Measurements from ENCODE around the gene MMP8.

- TF ChIP-seq CTCF (IDR thresholded peaks at IDR 0.05) (no peak), POLR2A (IDR thresholded peaks at IDR 0.05) (no peak)
These were observed 37.0 kb upstream of the MMP8 start for GRCh38 chr11:102761646-102762238.

Measured in thyroid gland (tissue), 4 donors.